Naive thymus-derived CD4-positive, alpha-beta T cell (primary cell): ENCODE results near the gene SLC6A6. TPM values are rescaled to one million over a fixed set of nuclear protein-coding genes. Genes with fewer than 3 reads are reported as not detected.

Source experiments
- ATAC-seq: fragments of 150-1000 bp; cut with Tn5 transposase; 2 replicates; pipeline ENCODE4 v1.10.0; 2021; ENCODE audit warnings: mild to moderate bottlenecking, moderate library complexity
- CTCF ChIA-PET: fragments of 350-600 bp; sonication (Branson Sonifier 250); formaldehyde crosslinking; loops from one replicate; lab custom pipeline; 2021; ENCODE audit warnings: antibody characterized with exemption; lab: Charles Lee
- POLR2A ChIA-PET: fragments of 350-600 bp; sonication (Branson Sonifier 250); formaldehyde crosslinking; loops from one replicate; lab custom pipeline; 2021; ENCODE audit warnings: antibody characterized with exemption, inconsistent platforms; lab: Charles Lee
- DNase-seq, 9 donors: peaks; one replicate each; pipeline versions ENCODE4 v3.0.0 to v3.0.0-alpha.2; 2020 to 2022; ENCODE audit warnings: mixed read lengths in 1 of 9
- H3K27ac ChIP-seq: one replicate; pipeline ENCODE4 v1.7.0; 2013; ENCODE audit warnings: mild to moderate bottlenecking, low read depth, low read length, moderate library complexity
- H3K27me3 ChIP-seq, 2 donors: one replicate each; pipeline ENCODE4 v1.7.0; 2013; ENCODE audit warnings: low read length in 2 of 2, mild to moderate bottlenecking in 2 of 2, moderate library complexity in 2 of 2; ENCODE audit not compliant: control insufficient read depth in 2 of 2, insufficient read depth in 2 of 2
- H3K36me3 ChIP-seq, 3 experiments: 1 replicate in 2 of 3; 2 replicates in 1 of 3; pipeline ENCODE4 v1.7.0; 2013; ENCODE audit warnings: low read length in 3 of 3, mild to moderate bottlenecking in 3 of 3, moderate library complexity in 1 of 3; ENCODE audit not compliant: insufficient read depth in 3 of 3, control insufficient read depth in 2 of 3
- H3K4me1 ChIP-seq, 2 donors: one replicate each; pipeline ENCODE4 v1.7.0; 2013; ENCODE audit warnings: low read length in 2 of 2, mild to moderate bottlenecking in 2 of 2, moderate library complexity in 1 of 2; ENCODE audit not compliant: control insufficient read depth in 2 of 2, insufficient read depth in 2 of 2
- H3K4me3 ChIP-seq: 2 replicates; pipeline ENCODE4 v1.7.0; 2013; ENCODE audit warnings: mild to moderate bottlenecking, low read length
- H3K9me3 ChIP-seq, 3 experiments: 1 replicate in 2 of 3; 2 replicates in 1 of 3; pipeline ENCODE4 v1.7.0; 2013; ENCODE audit warnings: low read length in 3 of 3; ENCODE audit not compliant: control insufficient read depth in 2 of 3
- H3K27ac Mint-ChIP-seq, 9 donors: one replicate each; pipeline ENCODE4 v1.8.0; 2020 to 2022; ENCODE audit warnings: mixed read lengths in 9 of 9, mild to moderate bottlenecking in 8 of 9, moderate library complexity in 5 of 9, inconsistent platforms in 2 of 9
- H3K27me3 Mint-ChIP-seq, 5 donors: one replicate each; pipeline ENCODE4 v1.8.0; 2021 to 2022; ENCODE audit warnings: mixed read lengths in 5 of 5, mild to moderate bottlenecking in 1 of 5
- H3K36me3 Mint-ChIP-seq, 5 donors: one replicate each; pipeline ENCODE4 v1.8.0; 2020 to 2022; ENCODE audit warnings: mixed read lengths in 5 of 5, mild to moderate bottlenecking in 3 of 5, inconsistent platforms in 1 of 5
- H3K4me1 Mint-ChIP-seq, 7 donors: one replicate each; pipeline ENCODE4 v1.8.0; 2020 to 2022; ENCODE audit warnings: mixed read lengths in 7 of 7, mild to moderate bottlenecking in 3 of 7, inconsistent platforms in 1 of 7
- H3K4me3 Mint-ChIP-seq, 10 donors: one replicate each; pipeline ENCODE4 v1.8.0; 2020 to 2022; ENCODE audit warnings: mild to moderate bottlenecking in 10 of 10, mixed read lengths in 10 of 10, moderate library complexity in 6 of 10, inconsistent platforms in 2 of 10
- H3K9me3 Mint-ChIP-seq, 11 donors: one replicate each; pipeline ENCODE4 v1.8.0; 2020 to 2022; ENCODE audit warnings: mixed read lengths in 11 of 11, mild to moderate bottlenecking in 4 of 11, inconsistent platforms in 1 of 11, moderate library complexity in 1 of 11
- intact Hi-C, 2 donors: fragments of 100-400 bp; cut with micrococcal nuclease; formaldehyde crosslinking; loops; one replicate each; pipeline ENCODE4 v1.15.1; 2023
- polyA plus RNA-seq, 2 donors: library from polyadenylated mRNA; unstranded; fragments of 300-500 nt; fragmentation: Illumina TruSeq; gene quantifications; one replicate each; pipeline ENCODE4 v1.2.3, GENCODE V29; 2021
- total RNA-seq, 6 experiments: library from RNA in 5 of 6; stranded (reverse) in 5 of 6; gene quantifications; 1 replicate in 5 of 6; 2 replicates in 1 of 6; pipeline ENCODE4 v1.2.3 and lab custom pipeline; 2021 to 2026

SLC6A6 gene
- total and polyA plus RNA-seq, 7 experiments from 2014 or later: 3.0 to 87.5 (median 35.2) TPM

DNA sequence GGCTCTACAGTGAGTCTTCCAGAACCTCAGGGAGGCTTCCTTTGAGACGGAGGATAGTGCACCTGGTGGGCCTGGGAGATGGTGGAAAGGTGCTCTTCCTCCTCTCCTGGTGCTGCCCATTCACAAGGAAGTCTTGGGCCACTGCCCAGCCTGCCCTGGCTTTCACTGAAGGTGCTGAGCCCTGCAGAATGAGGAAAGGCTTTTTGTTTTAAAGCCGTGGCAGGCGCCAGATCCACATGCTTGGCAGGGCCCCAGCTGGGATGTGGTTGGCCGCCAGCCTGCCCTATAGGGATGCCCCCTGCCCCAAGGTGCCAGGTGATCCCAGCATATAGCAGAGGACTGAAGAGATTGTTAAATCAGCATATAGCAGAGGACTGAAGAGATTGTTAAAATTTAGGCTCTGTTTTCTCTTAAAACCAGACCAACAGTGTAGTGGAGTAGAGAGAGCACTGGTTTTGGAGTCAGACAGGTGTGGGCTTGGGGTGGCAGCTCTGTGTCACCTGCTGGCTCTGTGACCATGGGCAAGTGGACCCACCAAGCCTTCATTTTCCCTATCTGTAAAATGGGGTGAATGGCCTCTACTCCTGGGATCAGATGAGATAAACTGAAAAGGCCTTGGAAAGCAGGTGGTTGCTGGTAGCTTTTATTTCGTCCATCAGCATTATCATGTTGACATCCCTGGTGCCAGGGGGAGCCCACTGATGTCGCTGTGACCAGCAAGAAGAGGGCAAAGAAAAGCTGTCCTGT lies 53.3 kb downstream of the SLC6A6 start:
- ATAC-seq (no peak), DNase-seq (no peak)
- Histone ChIP-seq H3K36me3 (peaks cover 0 to 66% (median 0%) of the 10 kb centered on the region in 3 experiments), H3K27me3 (no peaks in the 10 kb centered on the region), H3K4me3 (no peak overlapping the region), H3K9me3 (no peaks in the 10 kb centered on the region), H3K4me1 (no peaks in the 10 kb centered on the region), H3K27ac (no peak overlapping the region)
- ChIA-PET CTCF (no interaction called here), POLR2A (interaction anchor here (1.0 kb wide), 1 partner anchor 53 kb away, joined by 3 read pairs; the partner anchor contains the start of gene SLC6A6)
- peak overlapping the region in 3 of 9 donors; percentile 30 to 76 (median 75) for H3K27ac Mint-ChIP-seq
- intact Hi-C loops: no loop called here
- H3K9me3 Mint-ChIP-seq: no peaks in the 10 kb centered on the region
- H3K36me3 Mint-ChIP-seq: peaks cover 6 to 20% (median 11%) of the 10 kb centered on the region in 5 donors
- H3K4me1 Mint-ChIP-seq: peaks cover 0 to 14% (median 5%) of the 10 kb centered on the region in 7 donors
- H3K4me3 Mint-ChIP-seq: no peak overlapping the region
- no peaks in the 10 kb centered on the region for H3K27me3 Mint-ChIP-seq

DNA sequence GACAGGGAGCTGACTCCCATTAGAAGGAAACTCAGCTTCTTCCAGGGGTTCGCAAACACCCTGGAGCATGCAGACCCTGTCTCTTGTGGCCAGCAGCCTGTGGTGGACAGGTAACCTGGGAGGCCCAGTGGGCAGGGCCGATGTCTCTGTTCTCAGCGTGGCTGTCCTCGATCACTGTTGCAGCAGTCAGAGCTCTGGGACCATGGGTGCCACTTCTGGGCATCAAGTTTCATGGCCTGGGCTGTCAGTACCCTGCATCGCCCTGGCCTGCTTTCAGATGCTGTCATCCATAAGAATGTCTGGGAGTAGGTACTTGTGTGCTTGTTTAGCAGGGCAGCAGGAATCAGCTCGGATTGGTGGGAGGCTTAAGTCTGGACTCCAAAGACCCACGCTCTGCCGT lies 54.4 kb downstream of the SLC6A6 start:
- H3K36me3 ChIP-seq: peaks cover 0 to 63% (median 0%) of the 10 kb centered on the region in 3 experiments
- Mint-ChIP-seq H3K4me1 (peaks cover 0 to 20% (median 5%) of the 10 kb centered on the region in 7 donors), H3K27me3 (no peaks in the 10 kb centered on the region), H3K27ac (no peak overlapping the region), H3K36me3 (peaks cover 0 to 14% (median 6%) of the 10 kb centered on the region in 5 donors), H3K4me3 (no peak overlapping the region), H3K9me3 (no peaks in the 10 kb centered on the region)
- H3K4me1 ChIP-seq: no peaks in the 10 kb centered on the region
- ATAC-seq: no peak
- no peak overlapping the region for H3K4me3 ChIP-seq
- H3K27me3 ChIP-seq: no peaks in the 10 kb centered on the region
- ChIA-PET POLR2A (no interaction called here), CTCF (interaction anchor here (0.5 kb wide), 1 partner anchor 14 kb away, joined by 4 read pairs; no protein-coding TSS in a partner anchor)
- H3K27ac ChIP-seq: no peak overlapping the region
- no peak for DNase-seq
- no peaks in the 10 kb centered on the region for H3K9me3 ChIP-seq
- intact Hi-C loops: no loop called here

DNA sequence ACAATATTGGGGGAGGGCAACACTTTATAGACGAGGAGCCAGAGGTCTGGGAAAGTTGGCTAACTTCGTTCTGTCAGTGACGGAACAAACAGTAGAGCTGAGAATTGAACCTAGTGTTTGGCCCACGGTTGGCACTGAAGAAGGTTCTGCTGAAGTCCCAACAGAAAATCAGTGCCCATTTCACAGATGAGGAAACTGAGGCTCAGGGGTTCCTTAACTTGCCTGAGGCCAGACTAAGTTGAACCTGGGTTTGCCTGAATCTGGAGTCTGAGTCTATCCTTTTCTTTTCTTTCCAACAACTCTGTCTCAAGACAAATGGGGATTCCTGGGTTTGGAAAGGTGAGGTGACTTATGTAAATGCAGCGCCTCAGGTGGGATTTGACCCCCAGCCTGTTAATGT lies 55.1 kb downstream of the SLC6A6 start:
- peaks cover 0 to 60% (median 0%) of the 10 kb centered on the region in 3 experiments for H3K36me3 ChIP-seq
- DNase-seq (no peak), ATAC-seq (no peak)
- Mint-ChIP-seq H3K27ac (peak overlapping the region in 2 of 9 donors; percentile 14 to 37), H3K36me3 (peaks cover 0 to 17% (median 6%) of the 10 kb centered on the region in 5 donors), H3K4me3 (no peak overlapping the region), H3K9me3 (no peaks in the 10 kb centered on the region), H3K4me1 (peaks cover 0 to 20% (median 5%) of the 10 kb centered on the region in 7 donors), H3K27me3 (no peaks in the 10 kb centered on the region)
- CTCF ChIA-PET: no interaction called here
- no peaks in the 10 kb centered on the region for H3K4me1 ChIP-seq
- intact Hi-C loops: no loop called here
- no peaks in the 10 kb centered on the region for H3K27me3 ChIP-seq
- no peak overlapping the region for H3K27ac ChIP-seq
- POLR2A ChIA-PET: no interaction called here
- no peaks in the 10 kb centered on the region for H3K9me3 ChIP-seq
- H3K4me3 ChIP-seq: no peak overlapping the region

DNA sequence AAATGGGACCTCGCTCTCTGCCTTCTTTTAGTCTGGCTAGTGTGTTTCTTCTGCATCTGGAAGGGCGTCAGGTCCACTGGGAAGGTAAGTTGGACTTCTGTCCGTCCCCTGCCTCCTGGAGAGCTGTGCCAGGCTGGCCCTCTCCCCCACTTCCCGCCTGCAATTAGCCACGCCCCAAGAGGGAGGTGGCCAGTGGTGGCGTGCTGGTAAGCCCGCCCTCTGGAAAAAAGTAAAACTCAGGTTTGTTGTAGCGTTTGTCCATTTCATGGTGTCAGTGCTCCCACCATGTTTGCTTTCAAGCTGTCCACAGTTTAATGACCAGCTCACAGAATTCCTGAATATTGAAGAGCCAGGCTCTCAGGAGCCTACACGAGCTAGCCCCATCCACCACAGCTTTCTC lies 55.6 kb downstream of the SLC6A6 start:
- no peak overlapping the region for H3K4me3 Mint-ChIP-seq
- H3K36me3 Mint-ChIP-seq: peaks cover 0 to 20% (median 6%) of the 10 kb centered on the region in 5 donors
- ATAC-seq: no peak
- H3K27ac Mint-ChIP-seq: peak overlapping the region in 2 of 9 donors; percentile 37 to 38
- no peak for DNase-seq
- H3K9me3 Mint-ChIP-seq: no peaks in the 10 kb centered on the region
- peaks cover 0 to 20% (median 5%) of the 10 kb centered on the region in 7 donors for H3K4me1 Mint-ChIP-seq
- Histone ChIP-seq H3K4me1 (no peaks in the 10 kb centered on the region), H3K36me3 (peaks cover 0 to 64% (median 0%) of the 10 kb centered on the region in 3 experiments), H3K27ac (no peak overlapping the region), H3K27me3 (no peaks in the 10 kb centered on the region), H3K9me3 (no peaks in the 10 kb centered on the region), H3K4me3 (no peak overlapping the region)
- ChIA-PET CTCF (interaction anchor here (0.8 to 1.4 kb wide), 2 partner anchors 36 to 57 kb away, joined by 4 to 5 read pairs; no protein-coding TSS in a partner anchor), POLR2A (interaction anchor here (1.8 kb wide), 1 partner anchor 26 kb away, joined by 4 read pairs; no protein-coding TSS in a partner anchor)
- no peaks in the 10 kb centered on the region for H3K27me3 Mint-ChIP-seq
- intact Hi-C loops: no loop called here

DNA sequence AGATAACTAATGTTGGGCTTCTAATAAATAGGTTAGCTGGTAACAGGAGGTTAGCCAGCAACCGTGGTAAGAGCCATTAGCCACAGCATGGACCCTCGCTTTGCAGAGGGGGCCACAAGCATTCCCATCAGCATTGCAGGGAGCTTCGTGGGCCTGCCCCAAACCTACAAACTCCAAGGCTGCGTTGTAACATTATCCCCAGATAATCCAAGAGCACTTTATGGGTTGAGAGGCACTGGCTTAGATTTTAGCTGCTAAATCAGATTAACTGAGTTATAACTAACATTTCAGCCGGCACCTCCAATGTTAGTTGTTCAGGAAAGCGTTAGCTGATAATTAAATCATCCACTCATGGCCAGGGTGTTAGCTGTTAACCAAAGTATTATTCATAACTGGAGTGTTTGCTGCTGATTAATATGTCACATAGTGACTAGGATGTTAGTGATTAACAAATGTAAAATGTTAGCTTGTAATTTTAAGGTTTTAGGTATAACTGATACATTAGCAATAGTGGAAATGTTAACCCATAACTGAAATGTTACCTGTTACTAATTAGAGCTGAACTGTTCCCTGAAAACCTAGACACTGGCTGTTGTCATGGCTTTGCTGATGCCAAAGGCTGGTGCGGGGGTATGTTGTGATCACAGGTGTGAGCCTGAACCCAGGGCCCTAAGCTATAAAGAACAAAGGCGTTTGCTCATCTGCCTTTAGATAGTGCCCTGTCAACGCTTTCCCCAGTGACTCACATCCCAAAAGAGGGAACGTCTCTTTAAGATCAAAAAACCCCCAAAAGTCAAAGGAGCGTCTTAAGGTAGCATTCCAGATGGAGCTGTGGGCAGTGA lies 56.2 kb downstream of the SLC6A6 start:
- Histone ChIP-seq H3K36me3 (peaks cover 0 to 71% (median 0%) of the 10 kb centered on the region in 3 experiments), H3K4me3 (no peak overlapping the region), H3K4me1 (no peaks in the 10 kb centered on the region), H3K9me3 (no peaks in the 10 kb centered on the region), H3K27me3 (no peaks in the 10 kb centered on the region), H3K27ac (no peak overlapping the region)
- ChIA-PET CTCF (interaction anchor here (0.6 to 1.4 kb wide), 7 partner anchors 37 to 562 kb away, joined by 3 to 5 read pairs (median 4); no protein-coding TSS in a partner anchor), POLR2A (interaction anchor here (1.8 kb wide), 1 partner anchor 26 kb away, joined by 4 read pairs; no protein-coding TSS in a partner anchor)
- H3K27me3 Mint-ChIP-seq: no peaks in the 10 kb centered on the region
- H3K4me3 Mint-ChIP-seq: no peak overlapping the region
- H3K9me3 Mint-ChIP-seq: no peaks in the 10 kb centered on the region
- H3K27ac Mint-ChIP-seq: peak overlapping the region in 1 of 9 donors; percentile 37
- ATAC-seq: no peak
- intact Hi-C loops: no loop called here
- H3K36me3 Mint-ChIP-seq: peaks cover 0 to 20% (median 6%) of the 10 kb centered on the region in 5 donors
- DNase-seq: no peak
- H3K4me1 Mint-ChIP-seq: peaks cover 0 to 20% (median 5%) of the 10 kb centered on the region in 7 donors

DNA sequence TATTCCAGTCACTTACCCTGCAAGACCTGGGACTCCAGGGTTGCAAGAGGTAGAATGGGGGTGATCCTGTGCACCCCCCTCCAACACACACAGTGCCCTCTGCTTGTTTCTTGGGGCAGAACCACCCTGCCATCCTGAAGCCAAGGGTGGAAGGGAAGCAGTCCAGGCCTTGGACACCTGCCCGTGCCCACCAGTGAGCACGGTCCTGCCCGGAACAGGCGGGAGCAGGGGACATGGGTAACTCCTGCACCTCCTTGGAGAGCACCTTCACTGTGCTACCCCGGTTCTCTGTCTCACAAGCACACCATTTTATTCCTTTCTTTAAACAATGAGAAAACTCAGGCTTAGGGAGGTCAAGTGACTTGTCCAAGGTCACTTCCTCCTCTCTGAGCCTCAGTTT lies 57.0 kb downstream of the SLC6A6 start:
- H3K36me3 Mint-ChIP-seq: peaks cover 0 to 20% (median 6%) of the 10 kb centered on the region in 5 donors
- ChIA-PET CTCF (interaction anchor here (0.6 to 1.4 kb wide), 6 partner anchors 54 to 563 kb away, joined by 3 to 5 read pairs (median 4); no protein-coding TSS in a partner anchor), POLR2A (interaction anchor here (1.8 kb wide), 1 partner anchor 27 kb away, joined by 4 read pairs; no protein-coding TSS in a partner anchor)
- H3K36me3 ChIP-seq: peaks cover 0 to 73% (median 0%) of the 10 kb centered on the region in 3 experiments
- H3K9me3 ChIP-seq: no peaks in the 10 kb centered on the region
- no peaks in the 10 kb centered on the region for H3K9me3 Mint-ChIP-seq
- H3K27me3 Mint-ChIP-seq: no peaks in the 10 kb centered on the region
- H3K27ac Mint-ChIP-seq: no peak overlapping the region
- H3K4me1 ChIP-seq: no peaks in the 10 kb centered on the region
- no peak overlapping the region for H3K4me3 ChIP-seq
- DNase-seq: no peak
- no peaks in the 10 kb centered on the region for H3K27me3 ChIP-seq
- peaks cover 0 to 20% (median 5%) of the 10 kb centered on the region in 7 donors for H3K4me1 Mint-ChIP-seq
- no peak overlapping the region for H3K27ac ChIP-seq
- no peak for ATAC-seq
- no peak overlapping the region for H3K4me3 Mint-ChIP-seq
- intact Hi-C loops: no loop called here
